IMR-90 (cell line): ENCODE measurements around the gene ADGRG6. TPM values are rescaled to one million over a fixed set of nuclear protein-coding genes. Genes with fewer than 3 reads are reported as not detected.

Source experiments
- ATAC-seq: fragments of 200-7000 bp; cut with Tn5 transposase; 2 replicates; pipeline ENCODE4 v1.9.1; 2020; ENCODE audit warnings: low read depth, mild to moderate bottlenecking, moderate library complexity
- BruUV-seq: library from RNA; stranded (reverse); fragments of 400-500 nt; replicated peaks from 2 replicates; lab custom pipeline; 2021; lab: Mats Ljungman, UMichigan
- CTCF ChIA-PET: fragments of 300-600 bp; formaldehyde crosslinking; extraction: SDS; loops from one replicate; lab custom pipeline; 2021; ENCODE audit warnings: antibody characterized with exemption; lab: Yijun Ruan, JAX
- POLR2A ChIA-PET: fragments of 300-600 bp; sonication (Branson Sonifier 250); formaldehyde crosslinking; loops from one replicate; lab custom pipeline; 2022; ENCODE audit warnings: antibody characterized with exemption; ENCODE audit not compliant: unreplicated experiment; lab: Charles Lee
- DNase-seq: peaks from one replicate; pipeline ENCODE4 v3.0.0; 2013
- H2AFZ ChIP-seq: replicated peaks from 2 replicates; pipeline ENCODE3; 2013; ENCODE audit warnings: low read length, mild to moderate bottlenecking; ENCODE audit not compliant: poor library complexity
- H2AK5ac ChIP-seq: 2 replicates; pipeline ENCODE4 v1.6.1; 2013; ENCODE audit warnings: low read depth, low read length, inconsistent platforms
- H2AK9ac ChIP-seq: replicated peaks from 2 replicates; pipeline ENCODE3; 2013; ENCODE audit warnings: mild to moderate bottlenecking, low read depth, low read length, moderate library complexity; ENCODE audit not compliant: poor library complexity
- H2BK120ac ChIP-seq: 2 replicates; pipeline ENCODE4 v1.6.1; 2013; ENCODE audit warnings: low read depth, low read length, inconsistent platforms
- H2BK15ac ChIP-seq: 3 replicates; pipeline ENCODE4 v1.6.1; 2013; ENCODE audit warnings: low read depth, low read length, inconsistent platforms
- H2BK20ac ChIP-seq: 2 replicates; pipeline ENCODE4 v1.6.1; 2013; ENCODE audit warnings: low read depth, mild to moderate bottlenecking, inconsistent platforms, low read length, moderate library complexity
- H2BK5ac ChIP-seq: 2 replicates; pipeline ENCODE4 v1.6.1; 2013; ENCODE audit warnings: mild to moderate bottlenecking, low read depth, low read length, inconsistent platforms; ENCODE audit not compliant: poor library complexity, severe bottlenecking
- H3K14ac ChIP-seq: replicated peaks from 2 replicates; pipeline ENCODE4 v1.6.1; 2013; ENCODE audit warnings: low read depth, low read length, inconsistent platforms
- H3K18ac ChIP-seq: 2 replicates; pipeline ENCODE4 v1.6.1; 2013; ENCODE audit warnings: low read depth, low read length, control low read depth
- H3K23ac ChIP-seq: 2 replicates; pipeline ENCODE4 v1.6.1; 2013; ENCODE audit warnings: low read depth, low read length, inconsistent platforms
- H3K27ac ChIP-seq: 2 replicates; pipeline ENCODE4 v1.5.1; 2013; ENCODE audit warnings: mild to moderate bottlenecking, control low read depth, low read length; ENCODE audit not compliant: insufficient read depth
- H3K27me3 ChIP-seq: 2 replicates; pipeline ENCODE4 v1.6.1; 2013; ENCODE audit warnings: low read length; ENCODE audit not compliant: control insufficient read depth, insufficient read depth
- H3K36me3 ChIP-seq: 2 replicates; pipeline ENCODE4 v1.6.1; 2013; ENCODE audit warnings: low read length, mixed read lengths; ENCODE audit not compliant: control insufficient read depth, insufficient read depth
- H3K4ac ChIP-seq: 2 replicates; pipeline ENCODE4 v1.6.1; 2013; ENCODE audit warnings: low read depth, low read length, inconsistent platforms
- H3K4me1 ChIP-seq: 2 replicates; pipeline ENCODE4 v1.6.1; 2013; ENCODE audit warnings: low read length, mixed read lengths; ENCODE audit not compliant: control insufficient read depth, insufficient read depth
- H3K4me2 ChIP-seq: 2 replicates; pipeline ENCODE4 v1.6.1; 2013; ENCODE audit warnings: low read depth, mild to moderate bottlenecking, control low read depth, low read length, moderate library complexity
- H3K4me3 ChIP-seq: 2 replicates; pipeline ENCODE4 v1.5.1; 2013; ENCODE audit warnings: low read depth, mild to moderate bottlenecking, control low read depth, low read length, moderate library complexity; ENCODE audit not compliant: insufficient read depth
- H3K56ac ChIP-seq: 2 replicates; pipeline ENCODE4 v1.6.1; 2013; ENCODE audit warnings: low read length, inconsistent platforms; ENCODE audit not compliant: insufficient read depth; ENCODE audit errors: extremely low read depth
- H3K79me1 ChIP-seq, 2 experiments: 2 replicates each; pipeline ENCODE4 v1.6.1; 2013; ENCODE audit warnings: low read length in 2 of 2, inconsistent platforms in 1 of 2, low read depth in 1 of 2
- H3K9ac ChIP-seq: 2 replicates; pipeline ENCODE4 v1.6.1; 2013; ENCODE audit warnings: low read depth, low read length, control low read depth
- H3K9me1 ChIP-seq: 2 replicates; pipeline ENCODE4 v1.6.1; 2013; ENCODE audit warnings: low read length, inconsistent platforms; ENCODE audit not compliant: insufficient read depth
- H3K9me3 ChIP-seq: 2 replicates; pipeline ENCODE4 v1.6.1; 2013; ENCODE audit warnings: low read length; ENCODE audit not compliant: control insufficient read depth, insufficient read depth
- H4K20me1 ChIP-seq: 2 replicates; pipeline ENCODE4 v1.6.1; 2013; ENCODE audit warnings: low read length, inconsistent platforms; ENCODE audit not compliant: insufficient read depth
- H4K5ac ChIP-seq: 2 replicates; pipeline ENCODE4 v1.6.1; 2013; ENCODE audit warnings: mild to moderate bottlenecking, low read depth, low read length, control low read depth
- H4K8ac ChIP-seq, 2 experiments: 2 replicates each; pipeline ENCODE4 v1.6.1; 2013; ENCODE audit warnings: low read depth in 2 of 2, low read length in 2 of 2, control low read depth in 1 of 2, inconsistent platforms in 1 of 2
- H4K91ac ChIP-seq: 2 replicates; pipeline ENCODE4 v1.6.1; 2013; ENCODE audit warnings: low read depth, low read length, inconsistent platforms; ENCODE audit not compliant: insufficient read depth
- CHD1 ChIP-seq: IDR thresholded peaks from 2 replicates; pipeline ENCODE4 v1.6.1; 2012; ENCODE audit warnings: low read depth, low read length, improper control_type of control experiment
- CTCF ChIP-seq: conservative IDR thresholded peaks from 2 replicates; pipeline ENCODE4 v1.5.1; 2012; ENCODE audit warnings: mild to moderate bottlenecking, low read depth, low read length, improper control_type of control experiment
- ELK1 ChIP-seq: fragments of 150-350 bp; IDR thresholded peaks from 2 replicates; pipeline ENCODE4 v1.6.1; 2016; ENCODE audit warnings: low read depth, mild to moderate bottlenecking, low read length, moderate library complexity, borderline replicate concordance
- MAFK ChIP-seq: IDR thresholded peaks from 2 replicates; pipeline ENCODE4 v1.6.1; 2012; ENCODE audit warnings: low read depth, low read length, improper control_type of control experiment
- MAZ ChIP-seq: IDR thresholded peaks from 2 replicates; pipeline ENCODE4 v1.6.1; 2012; ENCODE audit warnings: low read depth, mild to moderate bottlenecking, low read length, improper control_type of control experiment, moderate library complexity, borderline replicate concordance
- MXI1 ChIP-seq: IDR thresholded peaks from 2 replicates; pipeline ENCODE4 v1.6.1; 2012; ENCODE audit warnings: low read depth, mild to moderate bottlenecking, low read length, moderate library complexity, borderline replicate concordance
- POLR2A ChIP-seq: IDR thresholded peaks from 2 replicates; pipeline ENCODE4 v1.6.1; 2012; ENCODE audit warnings: mild to moderate bottlenecking, low read depth, low read length
- RCOR1 ChIP-seq: IDR thresholded peaks from 2 replicates; pipeline ENCODE4 v1.6.1; 2012; ENCODE audit warnings: mild to moderate bottlenecking, low read length, improper control_type of control experiment; ENCODE audit not compliant: insufficient replicate concordance
- USF2 ChIP-seq: fragments of 150-350 bp; IDR thresholded peaks from 2 replicates; pipeline ENCODE4 v1.6.1; 2017; ENCODE audit warnings: mild to moderate bottlenecking, antibody characterized with exemption, low read length, low read depth
- WGBS, 2 experiments: methylation state at CpG; one replicate each; pipeline versions ENCODE4 v1.1.5 to v1.1.7; 2013; ENCODE audit warnings: missing lambda C conversion rate in 2 of 2; ENCODE audit not compliant: insufficient read length in 1 of 2; ENCODE audit errors: extremely low coverage in 2 of 2; 5-methylcytosine and 5-hydroxymethylcytosine counted together
- dilution Hi-C: fragments of 300-500 bp; cut with HindIII; formaldehyde crosslinking; loops from one replicate; pipeline ENCODE4 v1.14.3; 2018; ENCODE audit warnings: low sequenced_read_pairs; ENCODE audit not compliant: unreplicated experiment
- in situ Hi-C: fragments of 300-500 bp; cut with MboI; formaldehyde crosslinking; loops from 3 replicates; pipeline ENCODE4 v1.14.3; 2019; ENCODE audit warnings: low sequenced_read_pairs, inconsistent platforms, mixed read lengths
- intact Hi-C: fragments of 100-400 bp; cut with micrococcal nuclease; formaldehyde crosslinking; loops from 2 replicates; pipeline ENCODE4 v1.10.0; 2022
- polyA plus RNA-seq, 3 experiments: library from polyadenylated mRNA; depleted of rRNA; stranded (reverse); fragments of >200 nt; gene quantifications; 2 replicates each; pipeline ENCODE4 v1.2.3, GENCODE V29; 2012; ENCODE audit warnings: low replicate concordance in 1 of 3
- total RNA-seq: library from RNA; depleted of rRNA; stranded (reverse); fragments of >200 nt; gene quantifications from 2 replicates; pipeline ENCODE4 v1.2.3, GENCODE V29; 2012

ADGRG6 gene
- total and polyA plus RNA-seq, 2 of the 4 experiments (the other 2 are of a cell fraction), result 10.0 to 20.3 TPM

- no peak for TF ChIP-seq USF2
Measured at GRCh38 chr6:142378138-142378875, 76.5 kb downstream of the ADGRG6 start (continued).

- intact Hi-C loops, result no loop called here
- dilution Hi-C loops, result no loop called here
- H2AK9ac ChIP-seq, result no peak overlapping the region
- H3K4me3 ChIP-seq, result no peak overlapping the region
- 100% methylated on average over 1 of the region's 4 CpGs; no CpG with 5 or more reads in 1 of the 2 experiments for WGBS, 2 experiments
- H2BK20ac ChIP-seq, result peak overlapping the region; percentile 49; the same call in 1 of the 2 replicates
- H2BK120ac ChIP-seq, result peak overlapping the region; percentile 26
- no peak overlapping the region for H3K9ac ChIP-seq
- H4K20me1 ChIP-seq, result no peaks in the 10 kb centered on the region
- CTCF ChIA-PET, result interaction anchor here (0.7 kb wide), 1 partner anchor 12 kb away, joined by 4 read pairs; no protein-coding TSS in a partner anchor
- no peak for ATAC-seq
- peak overlapping the region; percentile 77; the same call in 1 of the 2 replicates for H3K4ac ChIP-seq
- H3K14ac ChIP-seq, result no peak overlapping the region
- BruUV-seq, result no TSS peak
- H2BK5ac ChIP-seq, result peak overlapping the region; percentile 2
- H3K4me1 ChIP-seq, result peaks cover 12% of the 10 kb centered on the region
- H4K91ac ChIP-seq, result peak overlapping the region; percentile 70
- DNase-seq, result no peak
- H3K23ac ChIP-seq, result no peak overlapping the region
- peaks cover 5% of the 10 kb centered on the region; the same call in 1 of the 2 replicates for H3K9me1 ChIP-seq
- H4K8ac ChIP-seq, result no peak overlapping the region
- H3K27ac ChIP-seq, result no peak overlapping the region
- in situ Hi-C loops, result loop anchor here (10.0 kb wide), 1 partner anchor 236 kb away; the partner anchor contains the start of genes NMBR and VTA1
- no peak overlapping the region for H3K4me2 ChIP-seq
- H4K5ac ChIP-seq, result no peak overlapping the region
- H3K18ac ChIP-seq, result no peak overlapping the region
- H3K36me3 ChIP-seq, result no peaks in the 10 kb centered on the region
- no peaks in the 10 kb centered on the region for H3K9me3 ChIP-seq
- peaks cover 5 to 10% of the 10 kb centered on the region in 2 experiments; a peak in 3 of 4 replicates for H3K79me1 ChIP-seq
- no peaks in the 10 kb centered on the region for H3K27me3 ChIP-seq
- no peak overlapping the region for H2AFZ ChIP-seq
- H2AK5ac ChIP-seq, result peak overlapping the region; percentile 83
- no peak overlapping the region for H3K56ac ChIP-seq
- 0 out of 3 replicates have a peak overlapping the region, but pooled peaks have one; percentile 32 for H2BK15ac ChIP-seq
- POLR2A ChIA-PET, result no interaction called here
- TF ChIP-seq MAFK (no peak), MAZ (no peak), USF2 (no peak), RCOR1 (no peak), POLR2A (no peak), CHD1 (no peak), CTCF (no peak), ELK1 (no peak), MXI1 (no peak)
Measured at GRCh38 chr6:142380626-142381025, 78.8 kb downstream of the ADGRG6 start.
